NCI-H510A (cell line): Measurements from ENCODE around the gene ATP11A.

Experiments
- DNase-seq: peaks from one replicate; lab custom pipeline; 2025; lab: John Stamatoyannopoulos, UW

Gene ATP11A

GRCh38 chr13:112819816-112820215 is 130.0 kb downstream of the ATP11A start:
- DNase-seq: no peak

GRCh38 chr13:112820318-112820717 is 130.5 kb downstream of the ATP11A start:
- no peak for DNase-seq

GRCh38 chr13:112821340-112822055 is 131.7 kb downstream of the ATP11A start:
- no peak for DNase-seq

- no peak for DNase-seq
These were observed 133.0 kb downstream of the ATP11A start for GRCh38 chr13:112822851-112823250.

GRCh38 chr13:112824429-112824828 is 134.6 kb downstream of the ATP11A start:
- no peak for DNase-seq

- DNase-seq: no peak
These were observed 135.2 kb downstream of the ATP11A start for GRCh38 chr13:112825071-112825470.

- no peak for DNase-seq
These were observed 136.0 kb downstream of the ATP11A start for GRCh38 chr13:112825875-112826274.

- no peak for DNase-seq
These were observed 136.7 kb downstream of the ATP11A start for GRCh38 chr13:112826565-112826964.

- DNase-seq: no peak
These were observed 138.4 kb downstream of the ATP11A start for GRCh38 chr13:112828082-112828699.

- no peak for DNase-seq
These were observed 138.9 kb downstream of the ATP11A start for GRCh38 chr13:112828756-112829155.

- DNase-seq: no peak
These were observed 141.4 kb downstream of the ATP11A start for GRCh38 chr13:112831196-112831595.

- no peak for DNase-seq
These were observed 142.0 kb downstream of the ATP11A start for GRCh38 chr13:112831801-112832200.

- DNase-seq: no peak
These were observed 143.0 kb downstream of the ATP11A start for GRCh38 chr13:112832811-112833210.

GRCh38 chr13:112833551-112834257 is 143.9 kb downstream of the ATP11A start:
- no peak for DNase-seq

GRCh38 chr13:112835344-112835743 is 145.5 kb downstream of the ATP11A start:
- no peak for DNase-seq

GRCh38 chr13:112835796-112836195 is 146.0 kb downstream of the ATP11A start:
- no peak for DNase-seq

GRCh38 chr13:112836940-112837339 is 147.1 kb downstream of the ATP11A start:
- DNase-seq: no peak

GRCh38 chr13:112837371-112838037 is 147.7 kb downstream of the ATP11A start:
- no peak for DNase-seq

- DNase-seq: no peak
These were observed 148.4 kb downstream of the ATP11A start for GRCh38 chr13:112838038-112838841.

GRCh38 chr13:112838842-112839117 is 148.9 kb downstream of the ATP11A start:
- no peak for DNase-seq

GRCh38 chr13:112839356-112840105 is 149.7 kb downstream of the ATP11A start:
- no peak for DNase-seq
